ENCODE data around the gene MXD4. TPM values are rescaled to one million over a fixed set of nuclear protein-coding genes. Genes with fewer than 3 reads are reported as not detected.

The MXD4 gene
- total and polyA plus RNA-seq, 11 donors = 27.5 to 76.6 (median 35.7) TPM

DNA sequence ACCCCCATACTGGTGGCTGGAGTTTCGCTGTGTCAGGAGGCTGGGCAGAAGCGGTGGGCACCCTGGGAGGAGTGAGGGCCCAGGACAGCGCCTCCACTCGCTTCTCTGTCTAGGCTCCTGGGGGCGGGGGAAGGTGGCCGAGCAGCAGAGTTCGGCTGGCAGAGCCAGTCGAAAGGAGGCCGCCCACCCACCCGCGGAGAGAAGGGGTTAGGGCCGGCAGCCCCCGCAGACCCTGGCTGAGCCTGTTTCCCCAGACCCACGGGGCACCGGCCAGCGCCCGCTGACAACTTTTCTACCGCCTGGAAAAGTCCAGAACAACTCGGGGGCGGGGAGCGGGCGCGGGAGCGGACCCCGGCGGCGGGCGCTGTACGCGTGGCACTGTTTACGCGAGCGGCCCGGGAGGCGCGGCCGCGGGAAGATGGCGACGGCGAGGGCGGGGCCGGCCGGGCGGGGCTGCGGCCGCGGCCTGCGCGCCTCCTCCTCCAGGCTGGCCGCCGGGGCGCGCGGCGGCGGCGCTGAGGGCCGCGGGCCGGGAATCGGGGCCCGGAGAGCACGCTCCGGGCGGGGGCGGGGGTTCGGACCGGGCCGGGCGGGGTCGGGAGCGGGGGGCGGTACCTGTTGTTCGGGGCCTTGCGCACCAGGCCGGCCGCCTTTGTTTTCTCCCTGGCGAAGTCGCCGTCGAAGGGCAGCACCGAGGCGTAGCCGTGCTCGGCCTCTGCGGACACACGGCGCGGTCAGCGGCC, 628 bp downstream of the MXD4 start:
- intact Hi-C loops (cut with DNase I) = loop anchor here in 7 of 10 donors (2.0 to 10.0 kb wide), 7 partner anchors 18 to 494 kb away; partner anchors contain the start of genes CFAP99 (in 4 of the 7), ZFYVE28 (in 4 of the 7), FAM193A (in 1 of the 7) and HAUS3 (in 1 of the 7)
- ATAC-seq = peak in 1 of 4 donors; percentile 19

DNA sequence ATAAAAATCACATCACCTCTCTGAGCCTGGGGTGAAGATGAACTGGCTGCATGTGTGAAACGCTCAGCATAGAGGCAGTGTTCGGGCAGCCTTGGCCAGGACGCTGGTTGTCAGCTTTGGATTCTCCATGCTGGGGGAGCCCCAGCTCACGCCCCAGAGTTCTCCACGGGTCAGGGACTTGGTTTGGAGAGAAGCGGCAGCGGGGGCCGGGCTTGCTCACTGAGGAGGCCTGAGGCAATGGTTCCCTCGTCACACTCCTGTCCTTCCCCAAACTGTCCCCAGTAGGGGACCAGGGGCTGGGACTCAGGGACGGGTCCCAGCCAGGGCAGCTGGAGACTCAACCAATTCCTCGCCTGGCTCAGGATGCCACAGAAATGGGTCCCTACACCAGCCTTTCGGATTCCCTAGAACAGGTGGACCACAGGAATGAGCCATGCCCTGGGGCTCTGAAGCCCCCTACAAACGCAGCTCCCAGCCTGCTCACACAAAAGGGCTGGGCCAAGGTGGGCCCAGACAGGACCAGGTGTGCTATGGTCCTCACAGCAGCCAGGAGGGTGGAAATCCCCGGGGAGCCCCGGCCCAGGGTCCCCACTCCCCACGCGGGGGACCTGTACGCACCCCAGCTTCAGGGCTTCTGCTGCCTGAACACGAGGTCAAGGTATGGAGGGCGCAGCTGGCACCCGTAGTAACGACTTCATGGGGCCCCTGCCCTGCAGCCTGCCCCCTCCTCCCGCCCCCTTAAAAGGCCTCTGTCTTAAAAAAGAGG, 1.4 kb downstream of the MXD4 start:
- Histone ChIP-seq H3K36me3 (peaks cover 0 to 27% (median 2%) of the 10 kb centered on the region in 9 donors), H3K27ac (peak overlapping the region; percentile 86 to 97 (median 91)), H3K27me3 (no peaks in the 10 kb centered on the region), H3K4me3 (peak overlapping the region; percentile 70 to 100 (median 90)), H3K9me3 (no peaks in the 10 kb centered on the region), H3K4me1 (peaks cover 21 to 82% (median 66%) of the 10 kb centered on the region in 12 donors)
- intact Hi-C loops (cut with DNase I) = loop anchor here in 7 of 10 donors (2.0 to 10.0 kb wide), 7 partner anchors 18 to 494 kb away; partner anchors contain the start of genes CFAP99 (in 4 of the 7), ZFYVE28 (in 4 of the 7), FAM193A (in 1 of the 7) and HAUS3 (in 1 of the 7)
- ATAC-seq = no peak
- TF ChIP-seq, protein P1, sequence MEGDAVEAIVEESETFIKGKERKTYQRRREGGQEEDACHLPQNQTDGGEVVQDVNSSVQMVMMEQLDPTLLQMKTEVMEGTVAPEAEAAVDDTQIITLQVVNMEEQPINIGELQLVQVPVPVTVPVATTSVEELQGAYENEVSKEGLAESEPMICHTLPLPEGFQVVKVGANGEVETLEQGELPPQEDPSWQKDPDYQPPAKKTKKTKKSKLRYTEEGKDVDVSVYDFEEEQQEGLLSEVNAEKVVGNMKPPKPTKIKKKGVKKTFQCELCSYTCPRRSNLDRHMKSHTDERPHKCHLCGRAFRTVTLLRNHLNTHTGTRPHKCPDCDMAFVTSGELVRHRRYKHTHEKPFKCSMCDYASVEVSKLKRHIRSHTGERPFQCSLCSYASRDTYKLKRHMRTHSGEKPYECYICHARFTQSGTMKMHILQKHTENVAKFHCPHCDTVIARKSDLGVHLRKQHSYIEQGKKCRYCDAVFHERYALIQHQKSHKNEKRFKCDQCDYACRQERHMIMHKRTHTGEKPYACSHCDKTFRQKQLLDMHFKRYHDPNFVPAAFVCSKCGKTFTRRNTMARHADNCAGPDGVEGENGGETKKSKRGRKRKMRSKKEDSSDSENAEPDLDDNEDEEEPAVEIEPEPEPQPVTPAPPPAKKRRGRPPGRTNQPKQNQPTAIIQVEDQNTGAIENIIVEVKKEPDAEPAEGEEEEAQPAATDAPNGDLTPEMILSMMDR (IDR thresholded peaks at IDR 0.05) = no peak
- no peak for TF ChIP-seq POLR2A (IDR thresholded peaks at IDR 0.05)
- DNase-seq = peak; percentile 18 to 66 (median 29)
- WGBS, 4 donors = 26 to 40% (median 32%) methylated on average over 15 to 23 of the region's 23 CpGs

More for the DNA sequence above, 628 bp downstream of the MXD4 start:
- Histone ChIP-seq H3K36me3 (peaks cover 0 to 25% (median 2%) of the 10 kb centered on the region in 9 donors), H3K4me3 (peak overlapping the region; percentile 70 to 100 (median 90)), H3K4me1 (peaks cover 27 to 82% (median 66%) of the 10 kb centered on the region in 12 donors), H3K9me3 (no peaks in the 10 kb centered on the region), H3K27me3 (no peaks in the 10 kb centered on the region), H3K27ac (peak overlapping the region; percentile 86 to 97 (median 91))
- peak; percentile 51 to 81 (median 57) for DNase-seq
- 0 to 2% (median 1%) methylated on average over 16 to 91 of the region's 91 CpGs for WGBS, 4 donors
- TF ChIP-seq, protein P1 (IDR thresholded peaks at IDR 0.05) = no peak
- TF ChIP-seq POLR2A (IDR thresholded peaks at IDR 0.05) = no peak

DNA sequence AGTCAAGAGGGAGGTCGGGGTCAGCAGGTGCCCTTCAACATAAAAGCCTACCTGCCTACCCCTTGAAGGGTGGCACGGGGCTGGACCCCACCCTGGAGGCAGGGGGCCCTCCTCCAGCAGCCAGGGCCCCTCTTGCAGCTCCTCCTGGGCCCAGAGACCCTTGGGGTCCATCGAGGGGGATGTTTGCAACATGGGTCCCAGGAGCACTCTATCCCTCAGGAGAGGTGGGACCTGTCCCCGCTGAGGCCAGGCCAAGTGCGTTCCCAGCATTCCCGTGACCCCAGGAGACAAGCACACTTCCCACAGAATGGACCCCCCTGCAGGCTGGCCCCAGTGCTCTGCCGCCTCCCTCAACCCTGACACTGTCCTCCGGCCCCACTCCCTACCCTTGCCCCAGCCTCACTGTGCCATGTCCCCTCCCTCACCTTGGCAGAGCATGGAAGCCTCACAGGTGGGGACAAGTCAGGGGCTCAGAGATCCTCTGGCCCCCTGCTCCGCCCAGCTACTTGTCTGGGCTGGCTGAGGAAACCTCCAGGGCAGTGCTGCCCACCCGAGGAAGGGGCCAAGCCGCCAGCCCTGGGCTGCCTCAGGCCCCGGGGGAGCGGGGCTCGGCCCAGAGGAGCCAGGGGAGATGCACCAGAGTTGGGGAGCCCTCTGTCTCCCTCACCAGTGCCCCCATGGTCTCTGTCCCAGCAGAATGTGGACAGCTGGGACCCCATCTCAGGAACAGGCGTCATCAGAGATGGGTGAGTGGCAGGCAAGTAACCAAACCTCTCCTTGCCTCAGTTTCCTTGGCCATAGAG, 2.2 kb downstream of the MXD4 start:
- TF ChIP-seq POLR2A (IDR thresholded peaks at IDR 0.05) = no peak
- TF ChIP-seq, protein P1 (IDR thresholded peaks at IDR 0.05) = no peak
- Histone ChIP-seq H3K9me3 (no peaks in the 10 kb centered on the region), H3K4me1 (peaks cover 21 to 82% (median 69%) of the 10 kb centered on the region in 12 donors), H3K4me3 (peak overlapping the region; percentile 70 to 100 (median 90)), H3K27ac (peak overlapping the region in 11 of 12 donors; percentile 58 to 97 (median 91)), H3K27me3 (no peaks in the 10 kb centered on the region), H3K36me3 (peaks cover 0 to 32% (median 6%) of the 10 kb centered on the region in 9 donors)
- ATAC-seq (no peak), DNase-seq (peak in 4 of 5 donors; percentile 6 to 58 (median 26))
- WGBS, 4 donors = 64 to 77% (median 68%) methylated on average over 14 to 15 of the region's 15 CpGs
- intact Hi-C loops (cut with DNase I) = loop anchor here in 9 of 10 donors (2.0 to 10.0 kb wide), 7 partner anchors 17 to 495 kb away; partner anchors contain the start of genes CFAP99 (in 6 of the 9), ZFYVE28 (in 6 of the 9), FAM193A (in 1 of the 9) and HAUS3 (in 1 of the 9)

Data from heart left ventricle (tissue), 16 donors.